ENCODE results near the gene AGL. TPM values are rescaled to one million over a fixed set of nuclear protein-coding genes. Genes with fewer than 3 reads are reported as not detected.
"Not testable (repeated sequence)": the region's sequence is repeated elsewhere in the genome, so short reads cannot be mapped to it uniquely, and the experiment has no call there.

AGL gene
- polyA plus RNA-seq, 4 donors = 21.4 to 36.6 (median 30.6) TPM

- not testable (repeated sequence) for DNase-seq (ENCODE audit: low read depth in 4 of 4, low spot score in 3 of 4)
Measured at GRCh38 chr1:99972066-99972465, 121.9 kb downstream of the AGL start.

Other genes with a start within 250 kb of the AGL start
- gene PALMD, start 204.2 kb upstream of the AGL start, polyA plus RNA-seq (ENCODE audit: insufficient read length in 4 of 4) = 10 to 100 TPM in 1 of 4 donors, 1 to 10 TPM in 3; 1.7 to 25.9 (median 3.5) TPM
- 10 to 100 TPM in 2 of 4 donors, 1 to 10 TPM in 2; 8.6 to 11.0 (median 9.4) TPM for gene FRRS1, start 83.7 kb upstream of the AGL start, polyA plus RNA-seq (ENCODE audit: insufficient read length in 4 of 4)
- gene SLC35A3, start 119.6 kb downstream of the AGL start, polyA plus RNA-seq (ENCODE audit: insufficient read length in 4 of 4) = 10 to 100 TPM; 23.1 to 37.4 (median 33.6) TPM

Data from left renal pelvis (tissue), 4 donors.